Nephron (organoid): ENCODE results near the gene COL5A3.

Experiments used
- H3K27ac Mint-ChIP-seq, 3 experiments: 2 replicates each; pipeline ENCODE4 v1.8.0; 2020; ENCODE audit warnings: mixed read lengths in 3 of 3, mild to moderate bottlenecking in 2 of 3, moderate library complexity in 1 of 3
- H3K27me3 Mint-ChIP-seq: 2 replicates; pipeline ENCODE4 v1.8.0; 2021; ENCODE audit warnings: low read depth, mild to moderate bottlenecking, moderate library complexity, mixed read lengths
- H3K36me3 Mint-ChIP-seq: 2 replicates; pipeline ENCODE4 v1.8.0; 2020; ENCODE audit warnings: low read depth, mixed read lengths
- H3K4me1 Mint-ChIP-seq: 2 replicates; pipeline ENCODE4 v1.8.0; 2020; ENCODE audit warnings: mixed read lengths
- H3K4me3 Mint-ChIP-seq, 3 experiments: 2 replicates each; pipeline ENCODE4 v1.8.0; 2020; ENCODE audit warnings: mild to moderate bottlenecking in 3 of 3, mixed read lengths in 3 of 3, moderate library complexity in 2 of 3
- H3K9me3 Mint-ChIP-seq: 2 replicates; pipeline ENCODE4 v1.8.0; 2020; ENCODE audit warnings: mixed read lengths
- CTCF ChIP-seq, 3 experiments: fragments of 200-600 bp; sonication (generic); IDR thresholded peaks; one replicate each; pipeline ENCODE4 v1.5.0; 2021; ENCODE audit warnings: antibody characterized with exemption in 3 of 3; ENCODE audit not compliant: unreplicated experiment in 3 of 3

Gene COL5A3

GRCh38 chr19:9962623-9963290, 47.5 kb downstream of the COL5A3 start:
- H3K4me1 Mint-ChIP-seq, result peaks cover 5% of the 10 kb centered on the region
- no peaks in the 10 kb centered on the region for H3K9me3 Mint-ChIP-seq
- H3K36me3 Mint-ChIP-seq, result no peaks in the 10 kb centered on the region
- peaks cover 51% of the 10 kb centered on the region for H3K27me3 Mint-ChIP-seq
- H3K27ac Mint-ChIP-seq, result no peak overlapping the region
- no peak overlapping the region for H3K4me3 Mint-ChIP-seq
- no peak for TF ChIP-seq CTCF (IDR thresholded peaks at IDR 0.05; ENCODE audit: unreplicated experiment in 3 of 3)

- Mint-ChIP-seq H3K27ac (no peak overlapping the region), H3K4me1 (no peaks in the 10 kb centered on the region), H3K9me3 (no peaks in the 10 kb centered on the region), H3K36me3 (no peaks in the 10 kb centered on the region), H3K27me3 (peaks cover 37% of the 10 kb centered on the region), H3K4me3 (no peak overlapping the region)
- no peak for TF ChIP-seq CTCF (IDR thresholded peaks at IDR 0.05; ENCODE audit: unreplicated experiment in 3 of 3)
These were observed 49.2 kb downstream of the COL5A3 start for GRCh38 chr19:9961103-9961502.

- Mint-ChIP-seq H3K9me3 (no peaks in the 10 kb centered on the region), H3K4me3 (no peak overlapping the region), H3K27ac (no peak overlapping the region), H3K36me3 (no peaks in the 10 kb centered on the region), H3K4me1 (no peaks in the 10 kb centered on the region), H3K27me3 (peaks cover 14% of the 10 kb centered on the region)
- TF ChIP-seq CTCF (IDR thresholded peaks at IDR 0.05; ENCODE audit: unreplicated experiment in 3 of 3), result no peak
These were observed 51.9 kb downstream of the COL5A3 start for GRCh38 chr19:9958379-9958821.

DNA sequence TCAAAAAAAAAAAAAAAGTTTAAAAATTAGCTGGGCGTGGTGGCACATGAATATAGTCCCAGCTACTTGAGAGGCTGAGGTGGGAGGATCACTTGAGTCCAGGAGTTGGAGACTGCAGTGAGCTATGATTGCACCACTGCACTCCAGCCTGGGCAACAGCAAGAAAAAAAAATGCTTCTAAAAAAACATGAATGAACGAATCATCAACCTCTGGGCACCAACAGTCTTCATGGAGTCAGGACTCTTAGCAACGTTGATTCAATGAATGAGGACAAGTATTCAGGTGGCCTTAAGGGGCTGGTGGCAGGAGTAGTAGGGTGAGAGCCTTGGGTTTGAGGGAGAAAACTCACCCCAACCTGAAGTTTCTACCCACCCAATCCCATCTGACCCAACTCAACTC, 53.3 kb downstream of the COL5A3 start:
- Mint-ChIP-seq H3K27me3 (peaks cover 6% of the 10 kb centered on the region), H3K36me3 (no peaks in the 10 kb centered on the region), H3K27ac (no peak overlapping the region), H3K9me3 (no peaks in the 10 kb centered on the region), H3K4me1 (no peaks in the 10 kb centered on the region), H3K4me3 (no peak overlapping the region)
- TF ChIP-seq CTCF (IDR thresholded peaks at IDR 0.05; ENCODE audit: unreplicated experiment in 3 of 3), result no peak

GRCh38 chr19:9953802-9954542, 56.3 kb downstream of the COL5A3 start:
- no peak overlapping the region for H3K27ac Mint-ChIP-seq
- no peaks in the 10 kb centered on the region for H3K27me3 Mint-ChIP-seq
- no peaks in the 10 kb centered on the region for H3K36me3 Mint-ChIP-seq
- H3K4me3 Mint-ChIP-seq, result no peak overlapping the region
- no peaks in the 10 kb centered on the region for H3K4me1 Mint-ChIP-seq
- no peaks in the 10 kb centered on the region for H3K9me3 Mint-ChIP-seq
- no peak for TF ChIP-seq CTCF (IDR thresholded peaks at IDR 0.05; ENCODE audit: unreplicated experiment in 3 of 3)
